Right cardiac atrium (tissue), 5 donors: ENCODE measurements around the gene ZNF598. TPM values are rescaled to one million over a fixed set of nuclear protein-coding genes. Genes with fewer than 3 reads are reported as not detected.

Experiments
- ATAC-seq, 2 donors: fragments of 200-7000 bp; cut with Tn5 transposase; one replicate each; pipeline versions ENCODE4 v1.8.0 to v1.9.1; 2020; ENCODE audit warnings: moderate library complexity in 2 of 2, mild to moderate bottlenecking in 1 of 2
- DNase-seq, 3 donors: peaks; one replicate each; pipeline ENCODE4 v3.0.0-alpha.2; 2020
- H3K27ac ChIP-seq: one replicate; pipeline ENCODE4 v1.5.1; 2013; ENCODE audit warnings: mild to moderate bottlenecking, low read length, control low read depth, moderate library complexity
- H3K27me3 ChIP-seq: one replicate; pipeline ENCODE4 v1.6.1; 2013; ENCODE audit not compliant: control insufficient read depth, insufficient read depth
- H3K4me1 ChIP-seq: one replicate; pipeline ENCODE4 v1.6.1; 2013; ENCODE audit warnings: low read length; ENCODE audit not compliant: control insufficient read depth, insufficient read depth
- H3K4me3 ChIP-seq: one replicate; pipeline ENCODE4 v1.5.1; 2013; ENCODE audit warnings: low read length, control low read depth
- H3K9me3 ChIP-seq: one replicate; pipeline ENCODE4 v1.6.1; 2013; ENCODE audit warnings: low read length; ENCODE audit not compliant: control insufficient read depth
- WGBS: extraction: QIAGEN DNeasy Blood & Tissue Kit; methylation state at CpG from one replicate; pipeline ENCODE4 v1.1.7; 2013; 5-methylcytosine and 5-hydroxymethylcytosine counted together
- intact Hi-C, 4 donors: fragments of 100-400 bp; cut with DNase I; formaldehyde crosslinking; loops; one replicate each; pipeline versions ENCODE4 v1.11.0 to v1.14.0; 2022 to 2023
- polyA plus RNA-seq: library from polyadenylated mRNA; stranded (reverse); fragments of 200-250 nt; gene quantifications from one replicate; pipeline ENCODE4 v1.2.3, GENCODE V29; 2013
- total RNA-seq, 4 donors: library from RNA; stranded (reverse); fragmentation: NEBNext Ultra II Directional; extraction: Animal tissue kit (Norgen Biotek cat#: 25700); gene quantifications; one replicate each; pipeline ENCODE4 v1.2.1, GENCODE V29; 2021
- donor health status: healthy with polysubstance abuse.
- donor health status: DM: no; HTN: yes; CAD: no.
- donor health status: DM: no; HTN: no; CAD: no.
- donor health status: DM: no; HTN: yes; CAD: no; lungs with severe emphysema.
- donor health status: DM: yes; HTN: yes; CAD: no.

The ZNF598 gene
- total and polyA plus RNA-seq, 5 donors = 14.0 to 20.5 (median 17.2) TPM

DNA sequence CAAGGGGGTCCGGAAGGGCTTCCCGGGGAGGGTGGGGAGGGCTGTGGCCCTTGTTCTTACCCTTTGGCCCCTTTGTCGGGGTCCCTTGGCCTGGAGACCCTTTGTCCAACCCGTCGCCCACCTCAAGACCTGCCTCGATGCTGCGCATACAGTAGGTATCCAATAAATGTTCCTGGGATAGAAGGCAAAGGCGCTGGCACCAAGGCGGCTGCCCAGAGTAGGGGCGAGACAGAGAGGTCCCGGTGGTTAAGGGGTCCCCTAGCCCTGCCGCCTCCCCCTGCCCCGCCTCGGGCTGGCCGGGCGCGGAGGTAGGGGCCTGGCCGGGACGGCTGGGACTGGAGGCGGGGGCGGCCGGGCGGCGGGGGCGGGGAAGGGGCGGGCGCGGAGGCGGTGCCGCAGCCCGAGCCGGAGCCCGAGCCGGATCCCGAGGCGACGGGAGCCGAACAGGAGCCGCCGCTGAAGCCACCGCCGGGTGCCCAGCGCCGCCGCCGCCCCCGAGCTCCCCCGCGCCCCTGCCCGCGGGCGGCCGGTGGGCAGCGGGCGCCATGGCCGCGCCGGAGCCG lies 16.9 kb upstream of the ZNF598 start, which contains the start of gene NHERF2:
NHERF2 (plus strand) TSS at position 442 of the 563 bp plus-strand sequence; CDS start at position 546, 104 bp downstream.
- WGBS = 8% methylated on average over 59 of the region's 59 CpGs
- H3K27me3 ChIP-seq = no peaks in the 10 kb centered on the region
- DNase-seq = peak in 2 of 3 donors; percentile 80 to 83
- intact Hi-C loops = loop anchor here in 1 of 4 donors (10.0 kb wide), 1 partner anchor 118 kb away; the partner anchor contains the start of gene RAB26
- ATAC-seq = peak; percentile 2 to 10
- H3K27ac ChIP-seq = peak within 1 kb of the TSS; percentile 64
- no peaks in the 10 kb centered on the region for H3K9me3 ChIP-seq
- peak within 1 kb of the TSS; percentile 94 for H3K4me3 ChIP-seq
- peaks cover 5% of the 10 kb centered on the region for H3K4me1 ChIP-seq

DNA sequence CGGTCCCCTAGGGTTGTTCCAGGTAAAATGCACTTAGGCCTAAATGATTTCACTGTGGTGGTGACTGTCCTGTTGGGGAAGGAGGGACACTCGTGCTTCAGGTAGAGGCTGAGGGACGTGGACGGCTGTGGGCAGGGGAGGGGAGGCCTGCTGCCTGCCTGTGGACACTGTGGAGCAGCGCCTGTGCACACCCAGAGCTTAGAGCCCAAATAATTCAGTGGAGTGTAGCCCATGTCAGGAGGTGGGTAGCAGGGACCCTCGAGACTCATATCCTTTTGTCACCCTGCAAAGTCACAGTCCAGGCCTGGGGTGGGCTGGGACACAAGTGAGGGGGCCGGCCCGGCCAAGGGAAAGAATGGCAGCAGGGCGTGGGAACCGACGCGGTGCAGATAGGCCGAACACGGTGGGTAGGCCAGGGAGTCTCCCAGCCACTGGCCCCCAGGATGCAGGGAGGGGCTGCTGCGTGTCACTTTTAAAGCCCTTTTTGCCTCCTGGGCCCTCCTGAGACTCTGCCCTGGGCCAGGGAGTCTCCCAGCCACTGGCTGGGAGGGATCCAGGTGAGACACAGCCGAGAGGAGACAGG lies 16.3 kb upstream of the ZNF598 start:
- no peaks in the 10 kb centered on the region for H3K27me3 ChIP-seq
- 70% methylated on average over 16 of the region's 16 CpGs for WGBS
- H3K4me3 ChIP-seq = peak overlapping the region; percentile 94
- intact Hi-C loops = loop anchor here in 1 of 4 donors (10.0 kb wide), 1 partner anchor 119 kb away; the partner anchor contains the start of gene RAB26
- H3K9me3 ChIP-seq = no peaks in the 10 kb centered on the region
- DNase-seq (peak in 2 of 3 donors; percentile 62 to 64), ATAC-seq (no peak)
- H3K27ac ChIP-seq = peak overlapping the region; percentile 13
- peaks cover 5% of the 10 kb centered on the region for H3K4me1 ChIP-seq

DNA sequence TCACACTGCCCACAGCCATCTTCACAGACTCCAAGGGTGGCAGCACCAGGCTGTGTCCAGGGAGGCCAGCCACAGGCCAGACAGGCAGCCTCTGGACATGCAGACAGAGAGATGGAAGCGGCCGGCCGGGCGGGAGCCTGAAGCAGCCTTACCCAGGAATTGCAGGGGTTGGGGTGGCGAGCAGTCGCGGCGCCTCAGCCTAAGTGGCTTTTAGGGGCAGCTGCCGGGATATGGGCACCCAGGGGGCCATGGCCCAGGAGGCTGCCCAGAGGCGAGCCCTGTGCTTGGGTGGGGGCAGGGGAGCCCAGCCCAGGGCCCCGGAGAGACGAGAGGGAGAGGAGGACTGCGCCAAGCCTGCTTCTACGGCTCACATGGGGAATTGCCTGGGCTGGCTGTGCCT lies 15.6 kb upstream of the ZNF598 start:
- intact Hi-C loops = loop anchor here in 1 of 4 donors (10.0 kb wide), 1 partner anchor 120 kb away; the partner anchor contains the start of gene RAB26
- H3K27ac ChIP-seq = no peak overlapping the region
- 90% methylated on average over 14 of the region's 14 CpGs for WGBS
- H3K9me3 ChIP-seq = no peaks in the 10 kb centered on the region
- H3K27me3 ChIP-seq = no peaks in the 10 kb centered on the region
- no peak overlapping the region for H3K4me3 ChIP-seq
- ATAC-seq = no peak
- peaks cover 5% of the 10 kb centered on the region for H3K4me1 ChIP-seq
- peak in 1 of 3 donors; percentile 61 for DNase-seq

DNA sequence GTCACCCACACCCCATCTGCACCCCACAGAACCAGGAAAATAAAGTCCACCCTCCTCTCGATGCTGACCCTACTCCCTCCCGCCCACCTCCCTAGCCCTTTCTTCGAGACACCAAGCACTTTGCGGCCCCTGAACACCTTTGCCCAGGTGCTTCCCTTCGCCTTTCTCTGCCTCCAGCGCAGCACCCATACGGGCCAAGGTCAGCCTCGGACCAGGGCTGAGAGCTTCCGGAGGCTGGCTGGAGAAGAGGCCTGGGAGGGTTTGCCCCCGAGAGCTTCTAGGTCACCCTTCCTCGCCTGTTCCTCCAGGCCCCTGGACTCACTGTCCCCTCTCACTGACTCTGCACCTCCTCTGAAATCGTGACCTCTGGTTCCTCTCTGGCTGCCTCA lies 14.4 kb upstream of the ZNF598 start:
- no peak overlapping the region for H3K4me3 ChIP-seq
- H3K27ac ChIP-seq = peak overlapping the region; percentile 71
- DNase-seq (peak in 1 of 3 donors; percentile 45), ATAC-seq (no peak)
- WGBS = 74% methylated on average over 12 of the region's 12 CpGs
- H3K4me1 ChIP-seq = peaks cover 5% of the 10 kb centered on the region
- intact Hi-C loops = loop anchor here in 3 of 4 donors (5.0 to 10.0 kb wide), 2 partner anchors 118 to 121 kb away; partner anchors contain the start of gene RAB26 (in 1 of the 3)
- H3K27me3 ChIP-seq = no peaks in the 10 kb centered on the region
- H3K9me3 ChIP-seq = no peaks in the 10 kb centered on the region

DNA sequence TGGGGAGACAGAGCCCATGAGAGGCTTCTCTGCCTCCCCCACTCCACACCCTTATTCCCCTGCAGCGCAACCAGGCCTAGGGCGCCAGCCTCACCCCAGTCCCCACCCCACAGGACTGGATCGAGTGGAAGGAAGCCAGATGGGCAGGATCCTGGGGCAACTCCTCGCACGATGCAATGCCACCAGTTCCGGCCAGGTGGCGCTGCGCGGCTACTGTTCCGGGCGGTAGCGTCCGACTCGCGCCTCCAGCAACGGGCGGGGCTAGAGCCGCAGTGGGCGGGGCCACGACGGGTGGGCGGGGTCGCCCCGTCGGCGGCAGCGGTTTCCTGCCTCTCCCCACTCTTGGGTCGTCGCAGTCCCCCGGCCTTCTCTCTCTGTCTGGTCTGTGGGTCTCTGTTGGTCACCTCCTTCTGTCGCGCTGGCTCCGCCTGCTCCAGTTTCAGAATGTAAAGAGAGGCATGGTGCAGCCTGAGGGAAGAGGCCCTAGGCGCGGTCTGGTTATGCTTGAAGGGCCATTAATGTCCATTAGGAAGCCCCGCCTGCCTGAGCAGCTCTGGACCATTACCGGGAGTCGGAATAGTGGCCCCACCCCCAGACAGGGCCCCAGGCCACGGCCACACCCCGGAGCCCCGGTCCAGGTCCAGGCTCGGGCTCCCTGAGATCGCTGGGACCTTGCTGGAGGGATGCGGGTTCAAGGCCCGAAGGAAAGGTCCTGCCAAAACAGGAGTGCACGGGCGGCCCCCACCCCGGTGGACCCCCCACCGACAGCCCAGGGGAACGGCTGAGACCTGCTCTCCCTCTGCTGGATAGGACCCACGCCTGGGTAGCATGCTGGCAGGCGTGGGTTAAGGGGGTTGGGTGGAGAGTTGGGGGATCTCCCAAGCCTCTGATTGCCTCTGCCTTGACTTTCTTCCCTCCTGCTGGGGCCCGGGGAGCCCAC lies 13.7 kb upstream of the ZNF598 start:
- DNase-seq (peak; percentile 91 to 98 (median 97)), ATAC-seq (peak; percentile 90)
- WGBS = 12% methylated on average over 53 of the region's 53 CpGs
- no peaks in the 10 kb centered on the region for H3K27me3 ChIP-seq
- H3K27ac ChIP-seq = peak overlapping the region; percentile 71
- peak overlapping the region; percentile 8 for H3K4me3 ChIP-seq
- intact Hi-C loops = loop anchor here (2.0 to 10.0 kb wide), 3 partner anchors 117 to 121 kb away; partner anchors contain the start of gene RAB26 (in 1 of the 4)
- H3K9me3 ChIP-seq = no peaks in the 10 kb centered on the region
- H3K4me1 ChIP-seq = peaks cover 5% of the 10 kb centered on the region

DNA sequence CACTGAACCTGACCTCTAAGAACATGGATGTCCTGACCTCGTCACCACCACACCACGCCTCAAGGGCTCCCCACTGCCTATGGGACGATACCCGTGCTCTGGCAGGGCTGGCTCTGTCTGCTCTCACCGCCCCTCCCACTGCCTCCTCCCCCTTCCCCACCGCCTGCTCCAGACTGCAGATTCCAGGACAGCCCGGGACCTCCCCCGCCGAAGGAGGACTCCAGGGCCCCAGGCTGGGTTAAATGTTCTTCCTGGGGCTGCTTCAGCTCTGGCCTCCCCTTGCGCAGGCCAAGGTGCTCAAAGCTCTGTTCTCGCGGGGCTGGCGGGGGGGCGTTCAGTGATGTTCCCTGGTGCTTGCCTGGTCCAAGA lies 13.1 kb upstream of the ZNF598 start:
- peak; percentile 14 to 27 for ATAC-seq
- H3K4me1 ChIP-seq = peaks cover 5% of the 10 kb centered on the region
- H3K4me3 ChIP-seq = peak overlapping the region; percentile 7
- no peak overlapping the region for H3K27ac ChIP-seq
- H3K9me3 ChIP-seq = no peaks in the 10 kb centered on the region
- no peaks in the 10 kb centered on the region for H3K27me3 ChIP-seq
- intact Hi-C loops = loop anchor here (2.0 to 10.0 kb wide), 3 partner anchors 118 to 122 kb away; partner anchors contain the start of gene RAB26 (in 1 of the 4)
- 2% methylated on average over 14 of the region's 14 CpGs for WGBS
- peak in 2 of 3 donors; percentile 78 for DNase-seq

DNA sequence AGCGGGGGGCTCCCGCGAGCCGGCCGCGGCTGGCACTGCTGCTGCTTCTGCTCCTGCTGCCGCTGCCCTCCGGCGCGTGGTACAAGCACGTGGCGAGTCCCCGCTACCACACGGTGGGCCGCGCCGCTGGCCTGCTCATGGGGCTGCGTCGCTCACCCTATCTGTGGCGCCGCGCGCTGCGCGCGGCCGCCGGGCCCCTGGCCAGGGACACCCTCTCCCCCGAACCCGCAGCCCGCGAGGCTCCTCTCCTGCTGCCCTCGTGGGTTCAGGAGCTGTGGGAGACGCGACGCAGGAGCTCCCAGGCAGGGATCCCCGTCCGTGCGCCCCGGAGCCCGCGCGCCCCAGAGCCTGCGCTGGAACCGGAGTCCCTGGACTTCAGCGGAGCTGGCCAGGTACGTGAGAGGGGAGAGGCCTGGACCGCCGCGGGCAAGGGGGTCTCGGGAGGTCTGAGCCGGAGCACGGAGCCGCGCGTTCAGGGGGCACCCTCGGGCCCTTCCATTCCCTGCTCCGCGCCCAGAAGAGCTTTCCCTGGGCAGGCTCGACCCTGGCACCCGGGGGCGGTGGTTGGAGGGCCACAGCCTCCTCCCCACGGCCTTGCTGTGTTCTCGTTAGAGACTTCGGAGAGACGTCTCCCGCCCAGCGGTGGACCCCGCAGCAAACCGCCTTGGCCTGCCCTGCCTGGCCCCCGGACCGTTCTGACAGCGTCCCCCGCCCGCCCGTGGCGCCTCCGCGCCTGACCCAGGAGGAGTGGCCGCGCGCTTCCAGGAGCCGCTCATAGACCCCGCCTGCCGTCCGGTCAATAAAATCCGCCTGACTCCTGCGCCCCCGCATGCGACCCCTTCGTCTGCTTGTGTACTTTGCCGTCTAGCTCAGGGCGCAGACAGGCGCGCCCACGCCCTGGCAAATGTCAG lies 10.6 kb upstream of the ZNF598 start:
- Histone ChIP-seq H3K4me1 (peaks cover 5% of the 10 kb centered on the region), H3K4me3 (no peak overlapping the region), H3K9me3 (no peaks in the 10 kb centered on the region), H3K27ac (no peak overlapping the region), H3K27me3 (no peaks in the 10 kb centered on the region)
- 1% methylated on average over 96 of the region's 96 CpGs for WGBS
- DNase-seq = peak; percentile 10 to 50 (median 49)
- ATAC-seq = no peak
- intact Hi-C loops = loop anchor here in 3 of 4 donors (5.0 to 10.0 kb wide), 2 partner anchors 122 to 125 kb away; partner anchors contain the start of gene RAB26 (in 1 of the 3)

DNA sequence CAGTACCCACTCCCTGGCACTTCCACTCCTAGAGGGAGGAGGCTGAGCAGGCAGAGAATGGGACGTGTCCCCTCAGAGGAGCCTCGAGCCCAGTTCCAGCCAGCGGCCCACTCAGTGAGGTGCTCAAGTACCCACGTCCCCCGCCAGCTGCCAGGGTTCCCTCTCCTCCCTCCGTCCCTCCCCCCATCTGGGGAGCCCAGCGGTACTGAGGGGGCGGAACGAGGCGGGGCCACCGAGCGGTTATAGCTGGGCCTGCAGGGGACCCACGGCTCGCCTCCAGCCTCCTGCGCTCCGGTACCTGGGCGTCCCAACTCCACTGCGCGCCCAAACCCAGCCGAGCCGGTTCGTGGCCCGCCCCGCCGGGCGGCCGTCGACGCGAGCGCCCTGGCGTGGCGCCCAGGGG lies 9.9 kb upstream of the ZNF598 start, which contains the start of gene NPW:
NPW (plus strand) TSS at position 268 of the 403 bp plus-strand sequence.
- Histone ChIP-seq H3K4me1 (peaks cover 5% of the 10 kb centered on the region), H3K27ac (no peak within 1 kb of the TSS), H3K4me3 (no peak within 1 kb of the TSS), H3K9me3 (no peaks in the 10 kb centered on the region), H3K27me3 (no peaks in the 10 kb centered on the region)
- ATAC-seq = no peak
- peak; percentile 8 to 71 (median 61) for DNase-seq
- intact Hi-C loops = no loop called here
- 2% methylated on average over 33 of the region's 33 CpGs for WGBS

DNA sequence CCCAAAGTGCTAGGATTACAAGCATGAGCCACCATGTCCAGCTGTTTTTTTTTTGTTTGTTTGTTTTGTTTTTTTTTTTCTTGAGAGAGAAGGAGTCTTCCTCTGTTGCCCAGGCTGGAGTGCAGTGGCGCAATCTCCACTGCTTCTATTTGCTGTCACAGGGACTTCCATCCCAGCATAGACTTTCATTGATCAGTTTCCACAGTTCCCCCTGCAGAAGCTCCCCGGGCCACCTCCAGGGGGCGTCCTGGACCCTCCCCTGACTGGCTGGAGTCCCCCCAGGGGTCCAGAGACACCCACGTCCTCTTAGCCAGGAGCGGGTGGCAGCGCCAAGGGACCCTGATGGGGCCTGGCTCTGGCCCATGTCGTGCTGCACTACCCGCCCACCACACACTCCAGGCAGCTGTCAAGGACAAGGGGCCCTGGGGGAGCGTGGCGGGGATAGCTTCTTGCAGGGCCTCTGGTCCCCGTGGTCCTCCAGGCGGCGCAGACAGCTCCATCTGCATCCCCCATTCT lies 6.8 kb upstream of the ZNF598 start:
- DNase-seq (peak in 1 of 3 donors; percentile 56), ATAC-seq (no peak)
- Histone ChIP-seq H3K4me1 (no peaks in the 10 kb centered on the region), H3K27me3 (no peaks in the 10 kb centered on the region), H3K27ac (no peak overlapping the region), H3K4me3 (no peak overlapping the region), H3K9me3 (no peaks in the 10 kb centered on the region)
- 27% methylated on average over 13 of the region's 13 CpGs for WGBS
- intact Hi-C loops = no loop called here

DNA sequence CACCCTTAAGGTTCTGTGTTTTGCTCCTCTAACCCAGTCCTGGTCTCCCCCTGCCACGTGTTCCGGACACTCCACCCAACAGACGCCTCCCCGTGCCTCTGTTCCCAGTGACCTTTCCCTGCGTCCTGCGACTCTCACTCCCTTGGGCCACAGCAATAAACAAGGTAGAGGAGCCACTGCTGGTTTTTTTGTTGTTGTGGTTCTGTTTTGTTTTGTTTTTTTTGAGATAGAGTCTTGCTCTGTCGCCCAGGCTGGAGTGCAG lies 6.3 kb upstream of the ZNF598 start:
- no peaks in the 10 kb centered on the region for H3K9me3 ChIP-seq
- no peak overlapping the region for H3K27ac ChIP-seq
- no peaks in the 10 kb centered on the region for H3K4me1 ChIP-seq
- no peaks in the 10 kb centered on the region for H3K27me3 ChIP-seq
- intact Hi-C loops = no loop called here
- DNase-seq (no peak), ATAC-seq (no peak)
- 79% methylated on average over 7 of the region's 7 CpGs for WGBS
- H3K4me3 ChIP-seq = no peak overlapping the region
